Measurements from ENCODE around the gene FCRL2.

DNA sequence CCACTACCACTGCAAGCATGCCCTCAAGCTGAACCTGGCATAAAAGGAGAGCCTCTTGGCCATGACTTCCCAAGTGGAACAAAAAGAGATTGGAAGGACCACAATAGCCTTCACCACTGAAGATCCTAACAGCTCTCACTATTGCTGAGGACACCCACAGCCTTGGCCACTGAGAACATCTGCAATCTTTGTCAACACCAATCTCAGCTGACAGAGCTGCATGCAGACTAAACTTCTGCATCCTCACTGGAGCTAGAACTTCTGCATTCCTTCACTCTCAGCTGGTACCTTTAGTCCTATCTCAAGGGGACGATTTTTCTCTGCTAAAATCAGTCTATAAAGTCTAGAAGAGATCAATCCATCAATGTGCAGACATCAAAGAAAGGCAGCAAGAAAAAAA is 8.3 kb upstream of the FCRL2 start:
- TF ChIP-seq, protein P1, sequence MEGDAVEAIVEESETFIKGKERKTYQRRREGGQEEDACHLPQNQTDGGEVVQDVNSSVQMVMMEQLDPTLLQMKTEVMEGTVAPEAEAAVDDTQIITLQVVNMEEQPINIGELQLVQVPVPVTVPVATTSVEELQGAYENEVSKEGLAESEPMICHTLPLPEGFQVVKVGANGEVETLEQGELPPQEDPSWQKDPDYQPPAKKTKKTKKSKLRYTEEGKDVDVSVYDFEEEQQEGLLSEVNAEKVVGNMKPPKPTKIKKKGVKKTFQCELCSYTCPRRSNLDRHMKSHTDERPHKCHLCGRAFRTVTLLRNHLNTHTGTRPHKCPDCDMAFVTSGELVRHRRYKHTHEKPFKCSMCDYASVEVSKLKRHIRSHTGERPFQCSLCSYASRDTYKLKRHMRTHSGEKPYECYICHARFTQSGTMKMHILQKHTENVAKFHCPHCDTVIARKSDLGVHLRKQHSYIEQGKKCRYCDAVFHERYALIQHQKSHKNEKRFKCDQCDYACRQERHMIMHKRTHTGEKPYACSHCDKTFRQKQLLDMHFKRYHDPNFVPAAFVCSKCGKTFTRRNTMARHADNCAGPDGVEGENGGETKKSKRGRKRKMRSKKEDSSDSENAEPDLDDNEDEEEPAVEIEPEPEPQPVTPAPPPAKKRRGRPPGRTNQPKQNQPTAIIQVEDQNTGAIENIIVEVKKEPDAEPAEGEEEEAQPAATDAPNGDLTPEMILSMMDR (IDR thresholded peaks at IDR 0.05): no peak
- no peak for TF ChIP-seq POLR2A (IDR thresholded peaks at IDR 0.05)
- TF ChIP-seq EP300 (IDR thresholded peaks at IDR 0.05): no peak
- TF ChIP-seq POLR2AphosphoS5 (IDR thresholded peaks at IDR 0.05): no peak
